ENCODE results near the gene HTRA2. TPM values are rescaled to one million over a fixed set of nuclear protein-coding genes. Genes with fewer than 3 reads are reported as not detected.
A peak's percentile ranks its signal among the peaks of the same experiment; 100 is the strongest.

The HTRA2 gene
- total RNA-seq, 1 experiment from 2014 or later = 46.3 TPM

GRCh38 chr2:74567881-74568280, 38.1 kb downstream of the HTRA2 start:
- DNase-seq = no peak
- H3K9me3 ChIP-seq (replicated peaks) = no peaks in the 10 kb centered on the region
- peaks cover 24% of the 10 kb centered on the region for H3K27me3 ChIP-seq

GRCh38 chr2:74569686-74570085, 40.0 kb downstream of the HTRA2 start:
- DNase-seq = no peak
- H3K36me3 ChIP-seq = no peaks in the 10 kb centered on the region
- H3K9me3 ChIP-seq (replicated peaks) = no peaks in the 10 kb centered on the region
- H3K27ac ChIP-seq = no peak overlapping the region
- H3K4me3 ChIP-seq = no peak overlapping the region
- H3K4me1 ChIP-seq = no peaks in the 10 kb centered on the region
- H3K27me3 ChIP-seq = peaks cover 20% of the 10 kb centered on the region; the same call in 1 of the 2 replicates

More at GRCh38 chr2:74567881-74568280, 38.1 kb downstream of the HTRA2 start:
- Histone ChIP-seq H3K27ac (no peak overlapping the region), H3K4me3 (no peak overlapping the region), H3K4me1 (no peaks in the 10 kb centered on the region), H3K36me3 (no peaks in the 10 kb centered on the region)

GRCh38 chr2:74571058-74571457, 41.3 kb downstream of the HTRA2 start:
- Histone ChIP-seq H3K4me3 (no peak overlapping the region), H3K27me3 (peaks cover 13% of the 10 kb centered on the region; the same call in 1 of the 2 replicates), H3K9me3 (replicated peaks) (no peaks in the 10 kb centered on the region), H3K27ac (no peak overlapping the region), H3K4me1 (no peaks in the 10 kb centered on the region), H3K36me3 (no peaks in the 10 kb centered on the region)
- DNase-seq = no peak

GRCh38 chr2:74572178-74572925, 42.6 kb downstream of the HTRA2 start:
- Histone ChIP-seq H3K4me1 (peaks cover 2% of the 10 kb centered on the region; the same call in 1 of the 2 replicates), H3K4me3 (no peak overlapping the region), H3K27me3 (peaks cover 7% of the 10 kb centered on the region; the same call in 1 of the 2 replicates), H3K9me3 (replicated peaks) (no peaks in the 10 kb centered on the region), H3K36me3 (no peaks in the 10 kb centered on the region), H3K27ac (no peak overlapping the region)
- no peak for DNase-seq

GRCh38 chr2:74573747-74574562, 44.2 kb downstream of the HTRA2 start:
- DNase-seq = peak; percentile 45 to 66
- peaks cover 8% of the 10 kb centered on the region for H3K4me1 ChIP-seq
- no peaks in the 10 kb centered on the region for H3K27me3 ChIP-seq
- H3K27ac ChIP-seq = no peak overlapping the region
- H3K4me3 ChIP-seq = peak overlapping the region; percentile 22
- H3K9me3 ChIP-seq (replicated peaks) = no peaks in the 10 kb centered on the region
- H3K36me3 ChIP-seq = no peaks in the 10 kb centered on the region

GRCh38 chr2:74575320-74575719, 45.6 kb downstream of the HTRA2 start:
- Histone ChIP-seq H3K27ac (no peak overlapping the region), H3K27me3 (no peaks in the 10 kb centered on the region), H3K4me1 (peaks cover 8% of the 10 kb centered on the region), H3K9me3 (replicated peaks) (no peaks in the 10 kb centered on the region), H3K36me3 (no peaks in the 10 kb centered on the region), H3K4me3 (no peak overlapping the region)
- DNase-seq = no peak

- Histone ChIP-seq H3K27ac (no peak overlapping the region), H3K4me1 (peaks cover 8% of the 10 kb centered on the region), H3K9me3 (replicated peaks) (no peaks in the 10 kb centered on the region), H3K27me3 (no peaks in the 10 kb centered on the region), H3K36me3 (no peaks in the 10 kb centered on the region), H3K4me3 (no peak overlapping the region)
- DNase-seq = no peak
These were observed 46.6 kb downstream of the HTRA2 start for GRCh38 chr2:74576211-74576862.

- no peak overlapping the region for H3K27ac ChIP-seq
- no peaks in the 10 kb centered on the region for H3K9me3 ChIP-seq (replicated peaks)
- no peaks in the 10 kb centered on the region for H3K36me3 ChIP-seq
- no peak overlapping the region for H3K4me3 ChIP-seq
- no peaks in the 10 kb centered on the region for H3K27me3 ChIP-seq
- DNase-seq = no peak
- peaks cover 8% of the 10 kb centered on the region for H3K4me1 ChIP-seq
These were observed 47.1 kb downstream of the HTRA2 start for GRCh38 chr2:74576863-74577229.

- Histone ChIP-seq H3K4me1 (peaks cover 8% of the 10 kb centered on the region), H3K27ac (no peak overlapping the region), H3K27me3 (no peaks in the 10 kb centered on the region), H3K4me3 (no peak overlapping the region; the same call in 1 of the 2 replicates), H3K9me3 (replicated peaks) (no peaks in the 10 kb centered on the region), H3K36me3 (no peaks in the 10 kb centered on the region)
- DNase-seq = peak; percentile 67 to 85
These were observed 47.7 kb downstream of the HTRA2 start for GRCh38 chr2:74577448-74577847.

- Histone ChIP-seq H3K4me1 (peaks cover 15% of the 10 kb centered on the region), H3K4me3 (no peak overlapping the region), H3K27ac (no peak overlapping the region), H3K36me3 (no peaks in the 10 kb centered on the region), H3K27me3 (no peaks in the 10 kb centered on the region), H3K9me3 (replicated peaks) (no peaks in the 10 kb centered on the region)
- DNase-seq = no peak
These were observed 48.7 kb downstream of the HTRA2 start for GRCh38 chr2:74578408-74578807.

- Histone ChIP-seq H3K36me3 (no peaks in the 10 kb centered on the region), H3K4me3 (no peak overlapping the region), H3K27me3 (no peaks in the 10 kb centered on the region), H3K27ac (no peak overlapping the region), H3K9me3 (replicated peaks) (no peaks in the 10 kb centered on the region), H3K4me1 (peaks cover 25% of the 10 kb centered on the region)
- no peak for DNase-seq
These were observed 51.7 kb downstream of the HTRA2 start for GRCh38 chr2:74581463-74581862.

- Histone ChIP-seq H3K4me3 (no peak overlapping the region), H3K27me3 (no peaks in the 10 kb centered on the region), H3K9me3 (replicated peaks) (no peaks in the 10 kb centered on the region), H3K36me3 (no peaks in the 10 kb centered on the region), H3K27ac (no peak overlapping the region), H3K4me1 (peaks cover 24% of the 10 kb centered on the region)
- no peak for DNase-seq
These were observed 52.5 kb downstream of the HTRA2 start for GRCh38 chr2:74582184-74582583.
